ENCODE data around the gene PEX12. TPM values are rescaled to one million over a fixed set of nuclear protein-coding genes. Genes with fewer than 3 reads are reported as not detected.

Gene PEX12
- total RNA-seq, 1 experiment from 2014 or later: 6.8 TPM

GRCh38 chr17:35597604-35598003 is 19.2 kb upstream of the PEX12 start:
- no peak for TF ChIP-seq CTCF (IDR thresholded peaks at IDR 0.05; ENCODE audit: unreplicated experiment)
- no peak overlapping the region for H3K4me3 Mint-ChIP-seq (ENCODE audit: unreplicated experiment)
- H3K36me3 Mint-ChIP-seq (ENCODE audit: insufficient read depth, unreplicated experiment): peaks cover 72% of the 10 kb centered on the region
- H3K27me3 Mint-ChIP-seq (ENCODE audit: insufficient read depth, unreplicated experiment): no peaks in the 10 kb centered on the region
- POLR2A ChIA-PET: interaction anchor here (0.6 to 1.0 kb wide), 4 partner anchors 9 to 543 kb away, joined by 3 to 5 read pairs (median 3); partner anchors contain the start of gene PEX12
- intact Hi-C loops (cut with micrococcal nuclease): no loop called here
- H3K4me1 Mint-ChIP-seq (ENCODE audit: insufficient read depth, unreplicated experiment): peaks cover 6% of the 10 kb centered on the region
- peak overlapping the region; percentile 61 for H3K27ac Mint-ChIP-seq (ENCODE audit: low read depth, unreplicated experiment)
- CTCF ChIA-PET: interaction anchor here (1.6 kb wide), 1 partner anchor 10 kb away, joined by 5 read pairs; no protein-coding TSS in a partner anchor
- H3K9me3 Mint-ChIP-seq (ENCODE audit: unreplicated experiment): no peaks in the 10 kb centered on the region
- no TSS peak for BruUV-seq (replicated peaks)
- DNase-seq (ENCODE audit: unreplicated experiment): no peak

- H3K9me3 Mint-ChIP-seq (ENCODE audit: unreplicated experiment): no peaks in the 10 kb centered on the region
- peaks cover 65% of the 10 kb centered on the region for H3K36me3 Mint-ChIP-seq (ENCODE audit: insufficient read depth, unreplicated experiment)
- peaks cover 6% of the 10 kb centered on the region for H3K4me1 Mint-ChIP-seq (ENCODE audit: insufficient read depth, unreplicated experiment)
- H3K4me3 Mint-ChIP-seq (ENCODE audit: unreplicated experiment): no peak overlapping the region
- no TSS peak for BruUV-seq (replicated peaks)
- intact Hi-C loops (cut with micrococcal nuclease): no loop called here
- POLR2A ChIA-PET: interaction anchor here (0.6 to 1.0 kb wide), 3 partner anchors 8 to 125 kb away, joined by 3 to 5 read pairs (median 3); partner anchors contain the start of gene PEX12
- CTCF ChIA-PET: interaction anchor here (0.8 to 1.6 kb wide), 2 partner anchors 11 to 22 kb away, joined by 3 to 5 read pairs; no protein-coding TSS in a partner anchor
- DNase-seq (ENCODE audit: unreplicated experiment): no peak
- no peaks in the 10 kb centered on the region for H3K27me3 Mint-ChIP-seq (ENCODE audit: insufficient read depth, unreplicated experiment)
- no peak for TF ChIP-seq CTCF (IDR thresholded peaks at IDR 0.05; ENCODE audit: unreplicated experiment)
- H3K27ac Mint-ChIP-seq (ENCODE audit: low read depth, unreplicated experiment): no peak overlapping the region
Observed at GRCh38 chr17:35596530-35597233, 18.3 kb upstream of the PEX12 start.

DNA sequence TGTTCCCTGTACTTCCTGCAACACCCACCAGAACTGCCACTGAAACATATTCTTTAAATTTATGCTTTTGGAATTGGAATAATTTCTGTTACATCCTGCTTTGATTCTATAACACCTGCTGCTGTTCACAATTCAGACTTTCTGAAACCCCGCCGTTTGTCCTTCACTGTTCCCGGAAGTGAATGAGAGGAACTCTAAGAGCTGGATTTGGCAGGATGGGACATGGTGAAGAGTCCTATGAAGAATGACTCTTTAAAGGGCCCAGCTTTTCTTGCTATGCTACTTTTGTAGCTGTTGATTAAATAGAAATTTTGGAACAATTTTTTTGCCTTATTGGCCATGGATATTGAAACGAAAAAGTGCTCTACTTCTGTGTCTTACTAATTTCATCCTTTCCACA is 17.7 kb upstream of the PEX12 start:
- no peak for TF ChIP-seq CTCF (IDR thresholded peaks at IDR 0.05; ENCODE audit: unreplicated experiment)
- peak overlapping the region; percentile 19 for H3K27ac Mint-ChIP-seq (ENCODE audit: low read depth, unreplicated experiment)
- no peaks in the 10 kb centered on the region for H3K27me3 Mint-ChIP-seq (ENCODE audit: insufficient read depth, unreplicated experiment)
- CTCF ChIA-PET: no interaction called here
- H3K4me3 Mint-ChIP-seq (ENCODE audit: unreplicated experiment): no peak overlapping the region
- no peak for DNase-seq (ENCODE audit: unreplicated experiment)
- peaks cover 63% of the 10 kb centered on the region for H3K36me3 Mint-ChIP-seq (ENCODE audit: insufficient read depth, unreplicated experiment)
- POLR2A ChIA-PET: no interaction called here
- H3K9me3 Mint-ChIP-seq (ENCODE audit: unreplicated experiment): no peaks in the 10 kb centered on the region
- BruUV-seq (replicated peaks): no TSS peak
- peaks cover 6% of the 10 kb centered on the region for H3K4me1 Mint-ChIP-seq (ENCODE audit: insufficient read depth, unreplicated experiment)
- intact Hi-C loops (cut with micrococcal nuclease): no loop called here

DNA sequence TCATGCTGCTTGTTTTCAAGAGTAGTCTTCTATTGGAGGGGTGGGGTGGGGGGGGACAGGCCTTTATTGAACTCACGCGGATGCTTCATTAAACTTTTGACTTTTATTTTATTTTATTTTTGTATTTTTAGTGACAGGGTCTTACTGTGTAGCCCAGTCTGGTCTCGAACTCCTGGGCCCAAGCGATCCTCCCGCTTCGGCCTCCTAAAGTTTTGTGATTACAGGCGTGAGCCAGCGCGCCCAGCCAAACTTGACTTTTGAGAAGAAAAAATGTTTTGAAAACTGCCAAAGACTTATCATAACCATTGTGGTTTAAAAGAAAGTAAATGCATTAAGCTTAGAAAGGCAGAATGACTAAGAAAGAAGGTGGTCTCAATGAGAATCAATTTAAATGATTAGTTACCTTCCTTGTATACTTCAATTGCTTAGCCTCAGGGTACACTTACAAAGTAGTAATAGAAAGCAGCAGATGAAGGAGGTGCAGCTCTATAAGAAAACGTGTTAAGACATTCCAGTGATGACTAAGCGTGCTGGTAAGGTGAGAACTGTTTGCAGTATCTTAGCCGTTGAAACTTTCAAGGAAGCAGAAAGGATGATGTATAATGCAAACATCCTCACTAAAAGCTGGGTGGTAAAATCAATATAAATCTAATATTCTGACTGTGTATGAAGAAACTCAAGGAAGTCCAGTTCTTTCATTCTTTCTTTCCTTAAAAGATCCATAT is 10.0 kb upstream of the PEX12 start:
- intact Hi-C loops (cut with micrococcal nuclease): no loop called here
- POLR2A ChIA-PET: interaction anchor here (0.6 to 7.2 kb wide), 30 partner anchors 9 to 635 kb away, joined by 3 to 327 read pairs (median 4); partner anchors contain the start of genes PEX12, RFFL, SLFN12 and SLFN5
- Mint-ChIP-seq H3K4me3 (ENCODE audit: unreplicated experiment) (peak overlapping the region; percentile 97), H3K27me3 (ENCODE audit: insufficient read depth, unreplicated experiment) (no peaks in the 10 kb centered on the region), H3K27ac (ENCODE audit: low read depth, unreplicated experiment) (peak overlapping the region; percentile 99), H3K4me1 (ENCODE audit: insufficient read depth, unreplicated experiment) (peaks cover 18% of the 10 kb centered on the region), H3K9me3 (ENCODE audit: unreplicated experiment) (no peaks in the 10 kb centered on the region), H3K36me3 (ENCODE audit: insufficient read depth, unreplicated experiment) (peaks cover 9% of the 10 kb centered on the region)
- no TSS peak for BruUV-seq (replicated peaks)
- TF ChIP-seq CTCF (IDR thresholded peaks at IDR 0.05; ENCODE audit: unreplicated experiment): no peak
- CTCF ChIA-PET: interaction anchor here (0.6 to 4.4 kb wide), 9 partner anchors 10 to 216 kb away, joined by 3 to 27 read pairs (median 3); partner anchors contain the start of gene PEX12
- peak; percentile 89 for DNase-seq (ENCODE audit: unreplicated experiment)
